ENCODE results near the gene C2CD3. TPM values are rescaled to one million over a fixed set of nuclear protein-coding genes. Genes with fewer than 3 reads are reported as not detected.
A peak's percentile ranks its signal among the peaks of the same experiment; 100 is the strongest.

Gene C2CD3
- total RNA-seq, 1 donor, result 21.7 TPM

DNA sequence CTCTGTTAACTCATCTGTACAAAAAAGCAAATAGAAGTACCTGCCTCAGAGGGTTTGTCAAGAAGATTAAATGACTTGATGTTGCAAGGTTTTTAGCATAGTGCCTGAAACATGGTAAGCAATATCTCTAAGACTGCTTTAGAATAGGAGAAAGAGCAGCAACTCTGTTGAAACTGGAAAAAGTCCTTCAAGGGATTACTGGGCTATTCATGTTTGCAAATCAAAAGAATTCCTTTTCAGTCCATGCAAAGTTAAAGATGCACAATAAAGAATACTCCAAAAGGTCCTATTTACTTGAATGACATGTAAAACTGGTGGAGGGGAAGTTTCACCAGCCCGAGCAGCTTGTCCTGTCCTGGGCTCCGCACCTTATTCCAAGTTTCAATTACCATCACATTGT lies 70.6 kb downstream of the C2CD3 start:
- TF ChIP-seq, protein P1, sequence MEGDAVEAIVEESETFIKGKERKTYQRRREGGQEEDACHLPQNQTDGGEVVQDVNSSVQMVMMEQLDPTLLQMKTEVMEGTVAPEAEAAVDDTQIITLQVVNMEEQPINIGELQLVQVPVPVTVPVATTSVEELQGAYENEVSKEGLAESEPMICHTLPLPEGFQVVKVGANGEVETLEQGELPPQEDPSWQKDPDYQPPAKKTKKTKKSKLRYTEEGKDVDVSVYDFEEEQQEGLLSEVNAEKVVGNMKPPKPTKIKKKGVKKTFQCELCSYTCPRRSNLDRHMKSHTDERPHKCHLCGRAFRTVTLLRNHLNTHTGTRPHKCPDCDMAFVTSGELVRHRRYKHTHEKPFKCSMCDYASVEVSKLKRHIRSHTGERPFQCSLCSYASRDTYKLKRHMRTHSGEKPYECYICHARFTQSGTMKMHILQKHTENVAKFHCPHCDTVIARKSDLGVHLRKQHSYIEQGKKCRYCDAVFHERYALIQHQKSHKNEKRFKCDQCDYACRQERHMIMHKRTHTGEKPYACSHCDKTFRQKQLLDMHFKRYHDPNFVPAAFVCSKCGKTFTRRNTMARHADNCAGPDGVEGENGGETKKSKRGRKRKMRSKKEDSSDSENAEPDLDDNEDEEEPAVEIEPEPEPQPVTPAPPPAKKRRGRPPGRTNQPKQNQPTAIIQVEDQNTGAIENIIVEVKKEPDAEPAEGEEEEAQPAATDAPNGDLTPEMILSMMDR (IDR thresholded peaks at IDR 0.05; ENCODE audit: insufficient read depth, low read length), result no peak
- no peak for DNase-seq (ENCODE audit: low read depth)

DNA sequence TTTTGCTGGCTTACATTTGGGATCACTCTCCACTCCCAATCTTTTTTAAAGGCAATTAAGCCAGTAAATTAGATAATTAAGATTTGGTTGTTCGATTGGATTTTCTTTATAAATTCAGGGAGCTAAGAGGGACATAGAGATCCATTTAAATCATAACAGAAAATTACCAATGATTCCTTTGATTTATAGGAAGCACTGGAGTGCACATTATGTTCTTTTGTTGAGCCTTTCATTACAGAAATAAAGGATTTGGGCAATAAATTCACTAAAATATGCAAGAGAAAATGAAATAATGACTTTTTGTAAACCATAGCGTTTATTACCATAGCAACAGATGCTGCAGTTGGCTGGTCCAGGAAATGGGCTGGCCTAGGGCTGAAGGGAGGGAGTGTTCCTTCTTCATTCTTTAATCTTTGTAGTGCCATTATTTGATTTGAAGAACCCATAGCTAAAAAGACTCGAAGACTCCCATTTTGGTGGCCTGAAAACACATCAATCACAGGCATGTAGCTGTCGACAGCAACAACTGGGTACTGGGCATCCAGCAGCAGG lies 73.0 kb downstream of the C2CD3 start:
- H3K4me3 ChIP-seq (ENCODE audit: low read depth, low read length), result no peak overlapping the region
- TF ChIP-seq, protein P1 (IDR thresholded peaks at IDR 0.05; ENCODE audit: insufficient read depth, low read length), result no peak
- no peak for DNase-seq (ENCODE audit: low read depth)

More for the DNA sequence above, 70.6 kb downstream of the C2CD3 start:
- no peak overlapping the region for H3K4me3 ChIP-seq (ENCODE audit: low read depth, low read length)

DNA sequence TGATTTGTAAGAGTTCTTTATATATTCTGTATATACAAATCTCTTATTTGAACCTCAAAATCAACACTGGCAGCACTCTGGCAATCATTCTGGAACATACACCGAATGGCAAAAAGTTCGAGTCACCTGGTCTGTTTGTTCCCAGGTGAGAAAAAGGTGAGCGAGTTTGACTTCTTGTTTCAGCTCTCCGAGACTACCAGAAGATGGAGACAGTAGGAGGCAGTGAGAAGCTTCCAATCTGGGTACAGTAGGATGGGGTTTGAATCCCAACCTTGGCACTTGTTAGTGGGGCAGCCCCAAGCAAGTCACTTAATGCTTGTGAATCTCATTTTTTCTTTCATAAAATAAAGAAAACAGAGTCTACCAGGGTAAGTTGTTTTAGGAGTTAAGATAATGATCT lies 76.4 kb downstream of the C2CD3 start:
- DNase-seq (ENCODE audit: low read depth), result no peak
- no peak overlapping the region for H3K4me3 ChIP-seq (ENCODE audit: low read depth, low read length)
- TF ChIP-seq, protein P1 (IDR thresholded peaks at IDR 0.05; ENCODE audit: insufficient read depth, low read length), result no peak

DNA sequence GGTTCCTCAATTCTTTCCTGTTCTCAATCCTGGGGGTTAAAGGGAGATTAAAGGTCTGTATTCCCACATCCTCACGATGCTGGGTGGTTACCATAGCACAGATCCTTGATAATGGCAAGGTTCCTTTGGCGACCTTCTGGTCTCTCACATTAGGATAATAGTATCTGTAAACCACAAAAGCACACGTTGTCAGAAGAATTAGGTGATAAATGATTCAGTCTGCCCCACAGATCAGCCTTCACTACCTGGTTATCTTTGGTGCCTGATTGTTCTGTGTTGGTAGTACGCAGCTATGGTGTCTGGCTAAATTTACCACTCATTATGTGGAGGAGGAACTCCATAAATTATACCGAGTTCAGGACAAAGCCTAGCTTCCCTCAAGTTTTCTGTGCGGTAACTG lies 78.4 kb downstream of the C2CD3 start:
- H3K4me3 ChIP-seq (ENCODE audit: low read depth, low read length), result no peak overlapping the region
- TF ChIP-seq, protein P1 (IDR thresholded peaks at IDR 0.05; ENCODE audit: insufficient read depth, low read length), result no peak
- DNase-seq (ENCODE audit: low read depth), result no peak

DNA sequence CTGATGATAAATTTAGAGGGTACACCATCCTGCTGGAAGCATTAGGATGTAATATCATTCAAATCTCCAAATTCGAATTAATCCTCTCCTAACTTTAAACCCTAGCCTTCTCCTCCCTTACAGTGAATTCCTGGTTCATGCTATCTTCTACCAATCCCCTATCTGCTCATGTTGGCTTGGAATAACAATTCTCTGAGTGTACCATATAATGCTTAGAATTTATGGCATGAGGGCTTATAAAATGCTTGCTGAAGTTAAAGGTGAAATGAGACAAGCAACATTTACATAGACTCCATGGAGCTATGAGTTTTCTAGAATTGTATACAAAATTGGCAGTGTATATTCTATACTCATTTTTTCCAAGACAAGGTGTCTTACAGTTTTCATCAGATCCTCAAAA lies 79.3 kb downstream of the C2CD3 start:
- no peak overlapping the region for H3K4me3 ChIP-seq (ENCODE audit: low read depth, low read length)
- no peak for DNase-seq (ENCODE audit: low read depth)
- TF ChIP-seq, protein P1 (IDR thresholded peaks at IDR 0.05; ENCODE audit: insufficient read depth, low read length), result no peak

DNA sequence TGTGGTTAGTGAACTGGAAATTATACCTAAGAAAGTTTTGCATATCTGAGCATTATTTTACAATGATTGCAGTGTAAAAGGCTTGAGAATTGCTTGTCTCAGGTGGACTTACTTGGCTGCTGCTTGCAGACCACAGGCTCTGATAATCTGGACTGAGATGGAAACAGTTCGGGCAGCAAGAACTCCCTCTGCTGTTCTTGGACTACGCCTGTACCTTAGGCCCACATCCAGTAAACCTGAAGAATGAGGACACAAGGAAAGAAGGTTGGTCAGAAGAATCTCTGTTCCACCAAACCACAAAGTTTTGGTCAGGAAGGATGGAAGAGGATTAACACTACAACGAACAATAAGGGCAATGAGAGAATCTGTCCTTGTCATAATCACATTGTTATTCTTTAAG lies 80.1 kb downstream of the C2CD3 start:
- TF ChIP-seq, protein P1 (IDR thresholded peaks at IDR 0.05; ENCODE audit: insufficient read depth, low read length), result peak; percentile 30
- H3K4me3 ChIP-seq (ENCODE audit: low read depth, low read length), result no peak overlapping the region
- DNase-seq (ENCODE audit: low read depth), result peak; percentile 15

Measured in fibroblast of the aortic adventitia (primary cell).